ENCODE measurements around the gene AGPAT1.

DNA sequence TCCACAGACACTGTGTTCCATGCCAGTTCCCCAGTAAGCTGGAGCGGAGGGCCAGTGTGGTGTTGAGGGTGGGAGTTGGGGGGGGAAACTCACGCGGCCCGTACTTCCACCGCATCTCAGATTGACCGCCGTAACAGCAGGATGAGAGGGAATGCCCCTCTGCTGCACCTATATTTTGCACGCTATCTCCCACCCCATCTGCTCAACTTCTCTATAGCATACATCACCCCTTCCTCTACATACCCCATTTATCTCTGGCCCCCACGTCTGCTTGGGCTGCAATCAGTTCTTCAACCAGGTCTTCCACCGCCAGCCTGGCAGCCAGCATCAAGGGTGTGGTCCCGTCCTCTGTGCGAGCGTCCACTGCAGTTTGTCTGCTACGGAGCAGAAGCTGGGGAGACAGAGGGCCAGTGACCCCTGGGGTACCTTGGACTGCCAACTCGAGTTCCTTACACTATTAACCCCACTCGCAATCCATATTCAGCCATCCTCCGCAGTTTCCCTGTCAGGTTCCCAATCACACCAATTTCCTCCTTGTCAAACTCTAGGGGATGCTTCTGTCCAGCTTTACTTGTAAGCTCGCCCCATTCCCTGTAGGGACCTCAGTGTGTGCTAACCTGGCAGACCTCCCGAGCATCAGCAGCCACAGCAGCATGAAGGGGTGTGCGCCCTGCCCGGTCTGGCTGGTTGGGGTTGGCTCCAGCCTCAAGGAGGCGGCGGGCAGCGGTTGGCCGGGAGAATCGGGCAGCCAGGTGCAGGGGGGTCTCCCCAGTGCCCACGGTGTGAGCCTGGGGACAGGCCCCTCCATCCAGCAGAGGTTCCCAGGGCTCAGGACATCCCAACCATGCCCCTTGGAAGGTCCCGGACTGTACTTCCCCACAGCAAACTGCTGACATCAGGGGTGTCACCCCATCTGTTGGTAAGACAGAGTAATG lies 21.1 kb upstream of the AGPAT1 start:
- no peak for TF ChIP-seq YY1 (IDR thresholded peaks at IDR 0.05; ENCODE audit: insufficient read depth, insufficient read length)
- no peak for TF ChIP-seq SUZ12 (IDR thresholded peaks at IDR 0.05; ENCODE audit: extremely low read depth, insufficient read depth, insufficient read length)
- TF ChIP-seq ZNF274 (IDR thresholded peaks at IDR 0.05; ENCODE audit: low read depth, low read length), result no peak
